ENCODE measurements around the gene CNGA3.
"Not testable (repeated sequence)": the region's sequence is repeated elsewhere in the genome, so short reads cannot be mapped to it uniquely, and the experiment has no call there.

Gene CNGA3

DNA sequence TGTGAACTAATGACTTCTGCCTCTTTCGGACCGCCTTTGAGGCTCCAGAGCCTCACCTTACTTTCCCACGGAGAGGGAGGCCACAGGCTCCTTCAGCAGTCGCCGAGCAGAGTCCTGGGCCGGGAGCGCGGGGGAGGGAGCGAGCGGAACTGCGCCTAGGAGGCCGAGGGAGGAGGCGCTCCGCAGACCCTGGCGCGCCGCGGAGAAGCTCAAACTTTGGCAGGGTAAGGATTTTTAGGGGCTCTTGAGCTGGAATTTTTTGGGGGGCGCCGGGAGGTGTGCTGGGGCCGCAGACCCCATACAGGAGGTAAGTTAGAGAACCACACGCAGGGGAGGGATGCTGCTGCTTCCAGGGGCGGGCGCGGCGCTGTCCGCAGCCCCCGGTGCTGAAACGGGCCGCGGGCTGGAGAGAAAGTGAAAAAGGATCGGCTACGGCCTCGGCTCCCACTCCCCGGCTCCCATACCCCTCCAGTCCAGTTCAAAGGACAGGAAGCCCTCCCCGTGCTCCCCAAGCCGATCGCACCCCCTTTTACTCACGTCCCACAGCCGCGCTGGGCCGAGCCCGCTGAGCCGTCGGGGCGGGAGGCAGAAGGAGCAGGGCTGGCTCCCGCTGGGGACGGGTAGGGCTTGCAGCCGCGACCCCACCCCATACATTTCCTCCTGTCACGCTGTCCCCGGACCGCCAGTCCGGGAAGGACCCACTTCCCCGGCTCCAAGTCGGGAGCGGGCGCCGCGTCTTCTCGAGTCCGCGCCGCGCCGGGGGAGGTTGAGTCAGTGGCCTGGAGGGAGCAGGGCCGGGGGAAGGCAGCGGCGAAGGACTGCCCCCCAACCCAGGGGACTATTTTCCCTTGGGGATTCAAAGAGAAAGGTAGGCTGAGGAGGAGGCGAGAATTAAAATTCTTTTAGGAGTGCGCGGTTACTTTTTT lies at the start of gene CNGA3:
TSS of gene CNGA3 (plus strand) at position 146 of the 926 bp plus-strand sequence. CDS start 23,520 bp downstream, outside the sequence.
- DNase-seq (ENCODE audit: low read depth, low spot score) = no peak

DNA sequence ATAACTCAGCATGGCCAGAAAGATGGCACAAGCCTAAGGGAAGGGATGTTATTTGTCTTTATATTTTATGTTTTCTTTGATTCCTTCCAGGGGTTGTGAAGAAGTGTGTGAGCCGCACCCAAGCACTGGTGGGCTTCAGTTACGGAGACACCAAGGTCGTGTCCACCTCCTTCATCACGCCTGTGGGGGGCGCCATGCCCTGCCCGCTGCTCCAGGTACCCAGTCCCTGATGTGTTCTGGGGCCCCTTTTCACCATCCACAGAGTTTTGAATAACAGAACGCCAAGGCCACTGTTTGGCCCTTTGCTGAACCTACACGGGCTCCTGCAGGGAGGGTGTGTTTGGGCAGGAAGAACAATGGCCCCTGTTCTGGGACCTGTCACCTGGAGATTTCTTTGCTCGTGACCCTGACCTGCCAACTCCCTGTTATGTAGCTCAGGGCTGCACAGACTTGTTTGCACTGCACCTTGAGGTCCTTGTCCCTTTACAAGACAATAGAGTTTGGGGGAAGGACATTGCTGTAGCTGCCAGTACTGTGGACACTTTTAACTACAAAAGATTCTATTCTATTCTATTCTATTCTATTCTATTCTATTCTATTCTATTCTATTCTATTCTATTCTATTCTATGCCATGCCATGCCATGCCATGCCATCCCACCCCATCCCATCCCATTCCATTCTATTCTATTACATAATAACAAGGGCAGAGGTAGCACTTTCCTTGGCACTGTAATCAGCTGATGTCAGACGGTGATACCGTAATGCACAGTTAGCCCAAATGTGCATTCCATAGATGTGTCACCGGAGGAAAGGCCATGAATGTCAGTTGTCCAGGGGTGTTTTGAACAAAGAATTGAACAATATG lies 48.2 kb upstream of the CNGA3 start:
- no peak for DNase-seq (ENCODE audit: low read depth, low spot score)

DNA sequence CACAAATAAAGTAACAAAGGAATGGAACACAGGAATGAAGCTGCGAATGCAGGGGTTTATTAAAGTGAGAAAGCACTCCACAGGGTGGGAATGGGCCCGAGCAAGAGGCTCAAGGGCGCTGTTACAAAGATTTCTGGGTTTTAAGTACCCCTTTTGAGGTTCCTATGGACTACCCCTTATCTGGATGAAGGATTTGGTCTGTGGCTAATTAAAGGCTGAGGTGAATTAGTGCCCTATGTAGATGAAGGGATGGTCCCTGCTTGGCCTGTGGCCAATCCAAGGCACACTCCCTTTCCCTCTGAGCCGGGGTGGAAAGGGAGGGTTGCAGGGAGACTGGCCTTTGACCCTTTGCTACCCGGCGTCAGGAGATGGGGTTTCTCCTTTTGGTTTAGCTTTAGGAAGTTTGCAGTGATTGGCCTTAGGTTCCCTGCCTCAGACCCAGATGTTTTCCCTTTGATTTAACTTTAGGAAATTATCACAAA lies 47.5 kb upstream of the CNGA3 start:
- no peak for DNase-seq (ENCODE audit: low read depth, low spot score)

DNA sequence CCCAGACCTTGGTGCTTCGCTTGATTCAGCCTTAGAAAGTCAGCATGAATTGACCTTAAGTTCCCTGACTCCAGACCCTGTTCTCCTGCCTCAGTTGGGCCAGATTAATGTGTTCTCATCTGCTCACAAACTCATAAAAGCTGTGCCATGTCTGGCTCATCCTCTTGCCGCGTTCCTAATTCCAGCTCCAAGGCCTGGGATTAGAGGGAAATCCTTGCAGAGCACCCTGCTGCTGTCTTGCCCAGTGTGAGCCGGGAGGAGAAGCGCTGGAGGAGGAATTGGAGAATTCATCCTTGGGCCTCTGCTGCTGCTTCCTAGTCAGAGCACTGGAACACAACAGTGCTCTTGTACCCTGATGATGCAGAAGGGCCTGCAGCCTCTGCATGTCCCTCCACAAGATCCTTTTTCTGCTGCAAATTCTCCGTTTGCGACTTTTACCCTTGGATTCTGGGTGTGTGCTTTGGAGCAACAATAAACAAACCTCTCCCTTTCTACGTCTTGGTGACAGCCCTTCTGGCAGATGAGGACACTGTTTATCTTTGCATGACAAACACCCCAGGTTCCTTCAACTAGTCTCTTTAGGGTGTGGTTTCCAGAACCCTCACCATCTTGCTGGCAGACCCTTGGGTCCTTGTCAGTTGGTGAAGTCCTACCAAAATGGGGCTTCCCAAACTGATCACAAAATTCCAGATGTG lies 46.9 kb upstream of the CNGA3 start:
- DNase-seq (ENCODE audit: low read depth, low spot score) = no peak

DNA sequence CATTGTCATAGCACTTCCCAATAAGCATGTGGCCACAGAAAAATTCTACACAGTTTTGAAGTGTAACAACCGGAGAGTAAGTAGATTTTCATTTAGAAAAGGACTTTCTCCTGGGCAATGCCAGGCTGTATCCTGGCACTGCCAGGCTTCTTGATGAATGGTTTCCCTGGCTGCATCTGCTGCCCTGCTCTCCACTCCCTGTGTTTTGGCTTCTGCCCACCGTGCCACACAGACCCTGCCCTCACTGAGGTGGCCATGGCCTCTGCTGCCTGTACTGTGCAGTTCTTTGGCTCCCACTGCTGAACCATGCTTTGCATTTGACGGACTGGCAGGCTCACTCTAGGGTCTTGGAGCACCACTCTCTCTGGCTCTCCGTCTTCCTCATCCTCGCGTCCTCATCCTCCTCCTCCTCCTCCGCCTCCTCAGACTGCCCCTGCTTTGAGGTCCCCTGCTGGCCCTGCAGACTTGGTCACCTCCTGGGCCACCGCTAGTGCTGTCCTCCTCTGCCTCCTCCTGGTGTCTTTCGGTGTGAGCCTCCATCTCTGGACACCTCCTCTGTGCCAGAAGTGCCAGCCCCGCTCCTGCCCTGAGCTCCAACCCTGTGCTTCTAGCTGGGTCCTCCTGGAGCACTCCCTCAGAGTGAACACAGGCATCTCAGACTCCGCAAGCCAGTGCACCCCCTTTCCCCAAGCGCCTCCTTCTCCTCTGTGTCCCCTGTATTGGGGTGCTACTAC lies 45.9 kb upstream of the CNGA3 start:
- no peak for DNase-seq (ENCODE audit: low read depth, low spot score)

DNA sequence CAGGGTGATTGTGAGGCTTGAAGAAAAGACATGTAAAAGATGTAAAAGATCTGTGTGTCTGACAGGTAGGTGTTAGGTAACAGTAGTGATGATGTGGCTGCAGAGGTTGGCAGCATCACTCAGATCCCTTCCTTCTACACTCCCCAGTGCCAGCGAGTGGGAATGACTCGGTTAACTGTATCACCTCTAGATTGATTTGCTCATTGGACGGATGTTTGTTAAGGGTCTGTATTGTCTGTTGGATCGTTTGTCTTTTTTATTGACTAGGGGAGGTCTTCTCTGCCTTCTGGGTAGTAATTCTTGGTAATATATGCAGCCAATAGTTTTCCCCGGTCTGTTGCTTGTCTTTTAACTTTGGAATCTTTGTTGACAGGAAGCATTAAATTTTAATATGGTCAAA lies 44.8 kb upstream of the CNGA3 start:
- DNase-seq (ENCODE audit: low read depth, low spot score) = no peak

DNA sequence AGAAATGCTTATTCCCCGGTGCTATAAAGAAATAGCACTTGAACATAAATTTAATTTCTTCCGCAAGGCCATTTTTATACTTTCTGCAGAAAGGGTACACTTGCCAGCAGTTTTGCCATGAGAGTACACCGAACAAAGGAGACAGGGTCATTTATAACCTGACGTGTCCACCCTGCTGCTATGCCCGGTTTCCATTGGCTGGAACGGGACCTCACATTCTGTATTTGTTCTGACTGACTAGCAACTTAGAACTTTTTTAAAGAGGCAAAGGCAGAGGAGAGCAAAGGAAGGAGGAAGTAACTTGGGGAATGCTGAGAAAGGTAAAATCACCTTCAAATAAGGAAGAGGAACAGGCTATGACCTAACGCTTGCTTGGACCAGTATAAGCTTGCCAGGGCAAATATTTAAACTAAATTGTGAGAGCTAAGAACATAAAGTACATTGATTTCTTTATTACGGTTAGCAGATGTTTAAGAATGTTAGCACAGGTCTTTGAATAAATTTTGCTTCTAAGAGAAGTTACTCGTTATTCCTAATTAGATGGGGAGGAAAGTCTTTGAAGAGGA lies 39.0 kb upstream of the CNGA3 start:
- not testable (repeated sequence) for DNase-seq (ENCODE audit: low read depth, low spot score)

DNA sequence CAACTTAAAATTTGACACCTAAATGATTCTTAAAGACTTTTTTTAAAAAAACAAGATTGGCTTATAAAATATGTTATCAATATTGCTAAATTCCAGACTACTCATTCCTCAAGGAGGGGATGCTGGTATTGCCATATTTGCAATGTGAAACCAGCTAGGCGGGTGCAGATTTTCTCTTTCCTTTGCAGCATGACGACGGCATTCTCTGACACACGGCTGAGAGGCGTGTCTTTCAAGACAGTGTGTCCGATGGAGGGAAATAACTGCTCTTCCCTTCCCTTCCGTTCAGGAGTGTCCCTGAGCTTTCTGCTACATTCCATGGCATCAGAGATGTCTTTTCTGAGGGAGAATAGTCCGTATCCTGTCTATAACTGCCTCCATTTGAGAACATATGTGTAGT lies 38.2 kb upstream of the CNGA3 start:
- DNase-seq (ENCODE audit: low read depth, low spot score) = no peak

DNA sequence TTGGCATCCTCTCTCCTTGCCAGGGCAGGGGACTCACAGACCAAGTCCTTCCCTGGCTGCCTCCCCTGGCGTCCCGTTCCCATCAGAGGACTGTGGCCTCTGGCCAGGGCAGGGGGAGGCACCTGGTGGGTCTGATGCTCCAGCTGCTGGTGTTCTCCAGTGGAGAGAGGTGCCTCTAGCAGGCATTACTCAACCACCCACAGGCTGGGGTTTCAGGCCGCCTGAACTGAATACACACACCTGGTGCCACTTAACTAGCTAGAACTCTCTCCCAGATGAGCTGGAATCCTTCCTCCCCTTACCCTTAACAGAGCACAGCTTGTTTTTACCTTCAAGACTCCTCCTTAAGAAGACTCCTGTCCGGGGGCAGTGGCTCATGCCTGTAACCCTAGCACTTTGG lies 37.7 kb upstream of the CNGA3 start:
- DNase-seq (ENCODE audit: low read depth, low spot score) = no peak

DNA sequence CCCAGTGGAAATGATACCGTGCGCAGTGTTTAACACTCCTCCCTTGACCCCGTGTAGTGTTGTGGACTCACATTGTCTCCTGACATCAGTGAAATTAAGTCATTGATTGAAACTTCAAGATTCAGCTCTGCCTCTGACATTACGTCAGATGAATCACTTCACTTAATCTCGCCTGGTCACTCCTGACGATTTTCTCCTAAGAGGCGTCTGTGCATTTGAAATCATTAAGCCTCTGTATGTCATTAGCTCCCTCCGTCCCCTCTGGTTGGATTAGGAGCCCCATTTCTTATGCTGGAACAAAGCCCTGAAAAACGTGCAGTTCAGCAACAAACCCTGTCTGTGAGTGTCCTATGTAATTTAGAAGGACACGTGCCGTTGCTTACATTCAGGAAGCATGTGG lies 36.7 kb upstream of the CNGA3 start:
- DNase-seq (ENCODE audit: low read depth, low spot score) = no peak

DNA sequence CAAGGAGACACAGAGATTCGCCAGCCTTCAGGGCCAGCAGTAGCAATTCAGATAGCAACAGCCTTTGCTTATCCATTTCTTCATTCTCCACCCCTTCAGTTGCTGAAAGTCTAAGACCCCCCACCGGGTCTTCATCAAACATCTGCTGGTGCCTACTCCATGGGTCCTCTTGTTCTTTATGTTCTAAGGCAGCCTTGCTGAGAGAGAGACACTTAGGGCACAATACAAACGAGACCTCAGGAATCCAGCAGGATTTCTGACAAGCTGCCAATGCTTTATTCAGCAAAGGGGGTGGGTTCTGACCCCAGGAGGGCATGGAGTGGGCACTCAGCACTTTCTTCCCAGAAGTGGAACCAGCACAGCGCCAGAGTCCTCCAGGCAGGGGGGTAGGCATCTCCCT lies 36.2 kb upstream of the CNGA3 start:
- DNase-seq (ENCODE audit: low read depth, low spot score) = no peak

DNA sequence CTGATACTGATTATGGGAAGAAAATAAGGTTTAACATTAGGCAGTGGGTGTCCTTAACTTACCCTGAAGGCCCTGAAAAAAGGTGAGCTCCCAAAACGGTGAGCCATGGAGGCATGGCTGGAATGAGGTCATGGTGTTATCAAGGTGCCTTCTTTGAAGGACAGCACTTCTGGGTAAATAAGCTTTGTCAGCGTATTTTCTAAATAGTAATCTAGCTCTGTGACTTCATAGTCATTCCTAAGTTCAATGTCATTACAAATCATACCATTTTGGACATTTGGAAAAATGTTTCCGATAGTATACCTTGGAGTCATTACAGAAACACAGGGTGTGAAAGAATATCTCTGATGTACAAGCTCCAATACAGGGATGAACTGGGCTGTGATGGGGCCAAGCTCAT lies 35.2 kb upstream of the CNGA3 start:
- DNase-seq (ENCODE audit: low read depth, low spot score) = no peak

DNA sequence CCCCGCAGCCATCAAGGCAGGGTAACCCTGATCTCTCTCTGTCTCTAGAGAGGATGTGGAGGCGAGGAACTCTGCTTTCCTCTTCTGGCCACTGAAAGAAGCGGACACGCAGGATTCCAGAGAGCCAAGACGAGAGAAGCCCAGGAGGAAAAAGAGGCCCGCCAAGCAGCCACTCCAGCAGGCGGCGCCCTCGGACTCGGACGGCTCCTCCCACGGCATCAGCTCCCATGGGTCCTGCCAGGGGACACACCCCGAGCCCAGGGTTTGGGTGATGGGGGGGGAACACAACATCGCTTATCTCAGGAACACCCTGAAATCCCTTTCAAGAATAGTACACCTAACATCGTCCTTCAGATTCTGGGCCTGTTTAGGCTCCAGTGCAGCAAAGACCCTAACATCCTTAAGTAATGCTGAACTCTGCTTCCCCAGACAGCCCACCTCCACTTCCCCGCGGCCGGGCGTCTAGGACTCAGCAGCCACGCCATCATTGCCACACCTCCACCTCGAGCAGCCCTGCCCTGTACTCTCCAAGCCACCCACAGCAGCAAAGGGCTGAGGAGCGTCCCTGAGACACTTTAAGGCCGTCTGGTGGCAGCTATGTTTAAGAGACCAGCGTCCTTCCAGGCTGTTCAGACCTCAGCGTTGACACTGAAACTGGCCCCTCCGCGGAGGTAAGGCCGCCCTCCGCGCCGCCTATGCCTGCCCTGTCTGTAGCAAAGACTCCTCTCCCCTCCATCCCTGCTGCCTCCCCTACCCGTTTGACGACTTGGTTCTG lies 34.3 kb upstream of the CNGA3 start:
- DNase-seq (ENCODE audit: low read depth, low spot score) = no peak

DNA sequence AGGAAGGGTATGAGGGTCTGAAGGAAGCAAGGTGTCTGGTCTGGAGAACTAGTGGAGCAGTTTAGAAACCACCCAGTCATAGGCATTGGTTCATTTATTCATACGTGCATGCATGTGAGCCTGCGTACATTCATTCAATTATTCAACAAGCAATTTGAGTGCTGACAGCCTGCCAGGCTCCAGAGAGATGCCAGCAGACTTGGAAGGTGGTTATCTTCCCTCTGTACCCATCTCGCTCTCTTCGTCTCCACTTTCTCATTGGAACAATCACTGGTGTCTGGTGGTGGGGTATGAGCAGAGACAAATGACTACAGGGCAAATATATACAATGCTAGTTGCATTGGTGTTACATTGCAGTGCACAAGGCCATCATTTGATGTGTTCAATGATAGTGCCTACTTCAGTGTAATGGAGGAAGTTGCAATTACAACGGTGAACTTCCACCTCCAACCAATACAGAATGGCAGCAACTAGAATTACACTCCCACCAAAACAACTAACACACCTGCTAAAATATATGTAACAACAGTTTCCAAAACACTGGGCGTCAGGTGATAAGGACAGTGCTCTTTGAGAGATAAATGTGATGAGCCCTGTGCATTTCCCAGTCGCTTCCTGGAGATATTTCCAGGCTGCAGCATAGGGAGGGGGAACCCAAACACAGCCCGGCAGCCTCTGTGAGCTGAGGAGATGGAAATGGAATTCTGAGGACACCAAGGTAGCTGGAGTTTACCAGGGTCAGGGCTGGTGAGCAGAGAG lies 32.6 kb upstream of the CNGA3 start:
- no peak for DNase-seq (ENCODE audit: low read depth, low spot score)

DNA sequence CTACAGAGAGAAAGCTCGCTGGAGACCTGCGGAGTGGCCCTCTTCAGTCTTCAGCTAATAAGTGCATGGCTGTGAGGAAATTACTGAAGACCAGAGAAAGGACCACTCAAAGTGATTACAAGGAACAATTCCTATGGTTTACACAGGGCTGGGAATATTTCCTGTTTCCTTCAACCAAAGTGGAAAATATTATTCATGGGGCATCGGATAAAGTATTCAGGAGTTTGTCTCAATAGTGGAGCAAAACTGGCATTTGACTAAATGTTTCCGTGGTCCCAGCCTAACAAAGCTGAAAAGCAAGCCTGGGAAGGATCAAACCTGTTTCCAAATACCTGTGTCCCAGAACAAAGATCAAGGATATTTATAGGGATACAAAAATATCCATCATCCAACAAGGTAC lies 32.0 kb upstream of the CNGA3 start:
- no peak for DNase-seq (ENCODE audit: low read depth, low spot score)

DNA sequence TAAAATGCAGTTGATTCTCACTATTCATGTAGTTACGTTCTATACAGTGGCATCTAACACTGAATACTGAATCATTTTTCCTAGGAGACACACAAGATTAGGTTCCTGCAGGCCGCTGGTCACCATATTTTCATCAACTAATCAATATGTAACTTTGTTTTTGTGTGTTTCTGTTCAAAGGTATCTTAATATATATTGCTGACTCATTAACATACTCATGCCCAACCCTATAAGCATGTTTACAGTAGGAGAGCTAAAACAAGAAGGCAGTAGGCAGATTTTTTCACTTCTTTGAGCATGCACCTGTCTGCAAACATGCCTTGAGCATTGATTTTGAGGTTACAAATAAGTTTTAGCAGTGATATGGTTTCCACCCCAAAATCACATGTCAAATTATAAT lies 30.3 kb upstream of the CNGA3 start:
- no peak for DNase-seq (ENCODE audit: low read depth, low spot score)

DNA sequence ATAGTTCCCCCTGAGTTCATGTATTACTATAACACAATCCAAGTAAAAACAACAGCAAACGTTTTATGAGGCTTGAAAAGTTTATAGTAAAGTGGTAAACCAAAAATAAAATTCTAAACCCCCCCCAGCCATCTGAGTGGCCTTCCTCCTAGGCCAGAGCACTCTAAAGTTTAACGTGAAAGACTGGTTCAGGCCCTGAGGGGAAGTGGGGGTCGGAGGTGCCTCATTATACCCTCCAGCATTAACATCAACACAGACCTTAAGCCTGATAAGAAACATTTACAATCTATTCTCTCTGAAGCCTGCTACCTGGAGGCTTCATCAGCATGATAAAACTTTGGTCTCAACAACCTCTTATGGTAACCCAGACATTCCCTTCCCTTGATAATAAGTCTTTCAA lies 29.0 kb upstream of the CNGA3 start:
- DNase-seq (ENCODE audit: low read depth, low spot score) = no peak

DNA sequence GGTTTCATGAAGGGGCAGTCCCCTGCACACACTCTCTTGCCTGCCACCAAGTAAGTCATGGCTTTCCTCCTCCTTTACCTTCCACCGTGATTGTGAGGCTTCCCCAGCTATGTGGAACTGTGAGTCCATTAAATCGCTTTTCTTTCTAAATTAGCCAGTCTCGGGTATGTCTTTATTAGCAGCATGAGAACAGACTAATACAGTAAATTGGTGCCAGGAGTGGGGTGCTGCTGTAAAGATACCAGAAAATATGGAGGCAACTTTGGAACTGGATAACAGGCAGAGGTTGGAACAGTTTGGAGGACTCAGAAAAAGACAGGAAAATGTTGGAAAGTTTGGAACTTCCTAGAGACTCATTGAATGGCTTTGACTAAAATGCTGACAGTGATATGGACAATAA lies 26.1 kb upstream of the CNGA3 start:
- DNase-seq (ENCODE audit: low read depth, low spot score) = not testable (repeated sequence)

DNA sequence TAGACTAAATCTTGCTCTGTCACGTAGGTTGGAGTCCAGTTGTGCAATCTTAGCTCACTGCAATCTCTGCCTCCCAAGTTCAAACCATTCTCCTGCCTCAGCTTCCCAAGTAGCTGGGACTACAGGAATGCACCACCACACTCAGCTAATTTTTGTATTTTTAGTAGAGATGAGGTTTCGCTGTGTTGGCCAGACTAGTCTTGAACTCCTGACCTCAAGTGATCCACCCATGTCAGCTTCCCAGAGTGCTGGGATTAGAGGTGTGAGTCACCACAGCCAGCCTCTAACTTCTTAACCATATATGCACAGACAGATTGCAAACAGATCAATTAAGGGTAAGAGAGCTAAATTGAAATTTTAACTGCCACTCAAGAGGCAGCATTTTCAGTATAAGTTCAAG lies 22.1 kb upstream of the CNGA3 start:
- DNase-seq (ENCODE audit: low read depth, low spot score) = no peak
